PC-3 (cell line): ENCODE data around the gene DLEC1. TPM values are rescaled to one million over a fixed set of nuclear protein-coding genes. Genes with fewer than 3 reads are reported as not detected.

ENCODE experiments used
- ATAC-seq: fragments of 200-7000 bp; cut with Tn5 transposase; 2 replicates; pipeline ENCODE4 v1.9.1; 2020; ENCODE audit warnings: mild to moderate bottlenecking, moderate library complexity
- BruUV-seq: library from RNA; stranded (reverse); fragments of 400-500 nt; replicated peaks from 2 replicates; lab custom pipeline; 2021; lab: Mats Ljungman, UMichigan
- CTCF ChIA-PET: fragments of 300-600 bp; sonication (Branson Sonifier 250); formaldehyde crosslinking; loops from one replicate; lab custom pipeline; 2022; ENCODE audit warnings: antibody characterized with exemption; lab: Charles Lee
- POLR2A ChIA-PET: fragments of 300-600 bp; sonication (Branson Sonifier 250); formaldehyde crosslinking; loops from one replicate; lab custom pipeline; 2022; ENCODE audit warnings: antibody characterized with exemption; ENCODE audit not compliant: unreplicated experiment; lab: Charles Lee
- DNase-seq: peaks from one replicate; pipeline ENCODE4 v3.0.0-alpha.2; 2015
- H2AFZ ChIP-seq: fragments of 300-600 bp; sonication (generic); 2 replicates; pipeline ENCODE4 v1.6.0; 2016; ENCODE audit warnings: antibody characterized with exemption, low read length
- H3F3A ChIP-seq: fragments of 300-600 bp; sonication (generic); one replicate; pipeline ENCODE4 v1.6.0; 2017; ENCODE audit warnings: antibody characterized with exemption, low read length, control low read depth, mild to moderate bottlenecking; ENCODE audit not compliant: unreplicated experiment
- H3K27ac ChIP-seq: fragments of 300-600 bp; sonication (generic); 2 replicates; pipeline ENCODE4 v1.5.1; 2016; ENCODE audit warnings: mild to moderate bottlenecking, low read length
- H3K27me3 ChIP-seq: fragments of 300-600 bp; sonication (generic); 2 replicates; pipeline ENCODE4 v1.6.1; 2016; ENCODE audit warnings: low read length, mixed read lengths
- H3K36me3 ChIP-seq: fragments of 300-600 bp; sonication (generic); 2 replicates; pipeline ENCODE4 v1.6.1; 2016; ENCODE audit warnings: low read depth, mixed run types, low read length, mixed read lengths
- H3K4me1 ChIP-seq: fragments of 300-600 bp; sonication (generic); 2 replicates; pipeline ENCODE4 v1.5.1; 2016; ENCODE audit warnings: low read length; ENCODE audit not compliant: insufficient read depth
- H3K4me2 ChIP-seq: fragments of 300-600 bp; sonication (generic); 2 replicates; pipeline ENCODE4 v1.6.0; 2016; ENCODE audit warnings: low read length
- H3K4me3 ChIP-seq: fragments of 300-600 bp; sonication (generic); 2 replicates; pipeline ENCODE4 v1.5.1; 2016; ENCODE audit warnings: mild to moderate bottlenecking, low read length, mixed read lengths
- H3K79me2 ChIP-seq: fragments of 300-600 bp; sonication (generic); 2 replicates; pipeline ENCODE4 v1.6.1; 2017; ENCODE audit warnings: low read length, mixed read lengths
- H3K9ac ChIP-seq: fragments of 300-600 bp; sonication (generic); 2 replicates; pipeline ENCODE4 v1.6.0; 2016; ENCODE audit warnings: mild to moderate bottlenecking, low read length
- H3K9me2 ChIP-seq: fragments of 300-600 bp; sonication (generic); replicated peaks from 2 replicates; pipeline ENCODE4 v1.6.1; 2016; ENCODE audit warnings: mixed run types, low read length, mixed read lengths
- H3K9me3 ChIP-seq: fragments of 300-600 bp; sonication (generic); 2 replicates; pipeline ENCODE4 v1.6.1; 2016; ENCODE audit warnings: low read length, mixed read lengths
- H4K20me1 ChIP-seq: fragments of 300-600 bp; sonication (generic); 2 replicates; pipeline ENCODE4 v1.6.1; 2016; ENCODE audit warnings: low read length, mixed read lengths
- CTCF ChIP-seq: fragments of 300-600 bp; sonication (generic); conservative IDR thresholded peaks from 2 replicates; pipeline ENCODE4 v1.5.1; 2017; ENCODE audit warnings: antibody characterized with exemption, low read depth, mild to moderate bottlenecking, low read length
- EZH2 ChIP-seq: fragments of 300-600 bp; sonication (generic); IDR thresholded peaks from one replicate; pipeline ENCODE4 v1.6.1; 2017; ENCODE audit warnings: antibody characterized with exemption, mild to moderate bottlenecking, low read length; ENCODE audit not compliant: unreplicated experiment
- EZH2phosphoT487 ChIP-seq: fragments of 300-600 bp; sonication (generic); IDR thresholded peaks from 2 replicates; pipeline ENCODE4 v1.6.1; 2018; ENCODE audit warnings: mild to moderate bottlenecking, antibody characterized with exemption, low read length, borderline replicate concordance
- intact Hi-C: fragments of 100-400 bp; cut with micrococcal nuclease; formaldehyde crosslinking; loops from 2 replicates; pipeline ENCODE4 v1.9.0; 2023
- total RNA-seq: library from RNA; depleted of rRNA; stranded (reverse); fragments of >200 nt; gene quantifications from 2 replicates; pipeline ENCODE4 v1.2.3, GENCODE V29; 2014

The DLEC1 gene
- total RNA-seq, 1 experiment from 2014 or later = not detected

DNA sequence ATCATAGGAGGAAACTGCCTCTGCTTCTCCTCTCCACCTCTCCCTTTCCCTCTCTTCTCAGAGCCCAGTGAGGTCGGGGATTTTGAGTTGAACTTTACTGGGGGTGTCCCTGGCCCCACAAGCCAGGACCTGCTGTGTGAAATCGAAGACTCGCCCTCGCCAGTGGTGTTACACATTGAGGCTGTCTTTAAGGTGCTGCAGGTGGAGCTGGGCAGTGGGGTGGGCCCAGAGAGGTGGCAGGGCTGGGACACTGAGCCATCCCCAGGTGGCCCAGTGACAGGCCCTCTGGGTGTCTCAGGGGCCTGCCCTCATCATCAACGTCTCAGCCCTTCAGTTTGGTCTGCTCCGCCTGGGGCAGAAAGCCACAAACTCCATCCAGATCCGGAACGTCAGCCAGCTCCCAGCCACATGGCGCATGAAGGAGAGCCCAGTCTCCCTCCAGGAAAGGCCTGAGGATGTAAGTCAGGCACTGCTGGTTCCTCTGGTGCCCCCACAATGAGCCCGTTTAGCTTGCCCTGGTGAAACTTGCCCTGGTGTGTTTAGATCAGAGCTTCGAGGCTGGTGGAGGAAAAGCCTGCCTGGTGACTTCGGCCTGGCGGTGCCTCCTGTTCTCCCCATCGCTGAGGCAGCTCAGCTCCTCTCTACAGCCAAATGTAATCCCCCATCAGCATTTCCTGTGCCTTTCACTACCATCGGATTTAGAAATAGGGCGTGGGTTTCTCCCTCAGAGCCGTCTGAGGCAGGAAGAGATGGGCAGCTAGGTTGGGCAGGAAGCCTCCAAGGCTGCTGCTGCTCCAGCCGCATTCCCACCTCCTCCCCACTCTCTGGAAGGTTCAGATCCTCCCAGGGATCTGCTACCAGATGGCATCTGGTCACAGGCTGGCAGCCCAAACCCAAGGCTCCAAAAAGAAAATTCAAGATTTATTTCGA is 58.7 kb downstream of the DLEC1 start:
- no peaks in the 10 kb centered on the region for H3K9me3 ChIP-seq
- no peaks in the 10 kb centered on the region for H3K4me1 ChIP-seq
- no peak overlapping the region for H3K27ac ChIP-seq
- BruUV-seq = no TSS peak
- H3K4me2 ChIP-seq = no peak overlapping the region
- no peak for DNase-seq
- H3K9me2 ChIP-seq = no peaks in the 10 kb centered on the region
- ChIA-PET POLR2A (interaction anchor here (0.6 kb wide), 1 partner anchor 199 kb away, joined by 7 read pairs; no protein-coding TSS in a partner anchor), CTCF (interaction anchor here (0.6 kb wide), 1 partner anchor 200 kb away, joined by 3 read pairs; no protein-coding TSS in a partner anchor)
- TF ChIP-seq EZH2phosphoT487 (no peak), EZH2 (no peak)
- no peaks in the 10 kb centered on the region for H4K20me1 ChIP-seq
- no peaks in the 10 kb centered on the region for H3F3A ChIP-seq
- ATAC-seq = no peak
- no peaks in the 10 kb centered on the region for H3K79me2 ChIP-seq
- H3K9ac ChIP-seq = no peak overlapping the region
- H3K36me3 ChIP-seq = no peaks in the 10 kb centered on the region
- H3K27me3 ChIP-seq = peaks cover 36% of the 10 kb centered on the region; the same call in 1 of the 2 replicates
- no peak overlapping the region for H2AFZ ChIP-seq
- H3K4me3 ChIP-seq = no peak overlapping the region
- intact Hi-C loops = no loop called here

DNA sequence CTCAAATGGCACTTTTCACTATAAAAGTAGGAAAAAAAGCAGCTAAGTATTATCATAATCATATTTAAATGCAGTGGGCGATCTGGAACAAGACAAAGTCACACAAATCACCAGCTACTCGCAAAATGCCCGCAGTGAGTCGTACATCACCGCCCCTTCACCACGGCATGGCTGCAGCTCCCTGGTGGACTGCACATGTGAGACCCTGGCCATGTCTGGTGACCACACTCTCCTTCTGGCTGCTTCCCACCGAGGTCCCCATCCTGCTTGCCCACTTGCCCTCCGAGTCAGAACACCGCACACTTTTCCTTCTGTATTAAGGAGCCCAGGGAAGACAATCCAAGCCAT is 59.3 kb downstream of the DLEC1 start:
- no peaks in the 10 kb centered on the region for H3K79me2 ChIP-seq
- H3K9me2 ChIP-seq = no peaks in the 10 kb centered on the region
- BruUV-seq = no TSS peak
- no peaks in the 10 kb centered on the region for H3K4me1 ChIP-seq
- no peak for DNase-seq
- no peaks in the 10 kb centered on the region for H4K20me1 ChIP-seq
- H3K27me3 ChIP-seq = peaks cover 29% of the 10 kb centered on the region; the same call in 1 of the 2 replicates
- intact Hi-C loops = no loop called here
- no peak overlapping the region for H3K4me2 ChIP-seq
- TF ChIP-seq EZH2 (no peak), CTCF (no peak)
- no peak overlapping the region for H2AFZ ChIP-seq
- no peaks in the 10 kb centered on the region for H3F3A ChIP-seq
- H3K9me3 ChIP-seq = no peaks in the 10 kb centered on the region
- POLR2A ChIA-PET = interaction anchor here (0.6 kb wide), 1 partner anchor 200 kb away, joined by 7 read pairs; no protein-coding TSS in a partner anchor
- ATAC-seq = no peak
- no peak overlapping the region for H3K9ac ChIP-seq
- H3K36me3 ChIP-seq = no peaks in the 10 kb centered on the region
- no peak overlapping the region for H3K4me3 ChIP-seq
- H3K27ac ChIP-seq = no peak overlapping the region
- CTCF ChIA-PET = no interaction called here

DNA sequence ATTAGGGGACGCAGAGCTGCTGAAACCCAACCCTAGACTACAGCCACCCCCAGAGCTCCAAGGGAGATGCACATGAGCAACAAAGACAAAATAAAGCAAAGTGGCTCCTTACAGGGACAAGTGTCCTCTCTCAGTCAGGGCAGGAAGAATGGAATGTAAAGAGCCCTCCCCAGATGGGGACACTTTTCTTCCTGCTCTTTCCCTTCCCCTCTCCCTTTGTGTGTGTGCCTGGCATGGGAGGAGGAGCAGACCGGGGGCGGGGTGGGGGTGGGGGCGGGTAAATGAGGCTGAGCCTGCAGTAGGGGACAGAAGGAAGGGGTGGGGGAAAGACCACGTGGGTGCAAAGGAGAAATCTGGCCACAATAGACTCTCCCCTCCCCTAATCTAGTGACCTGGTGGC is 60.5 kb downstream of the DLEC1 start:
- Histone ChIP-seq H3K27me3 (peaks cover 18% of the 10 kb centered on the region; the same call in 1 of the 2 replicates), H3K36me3 (no peaks in the 10 kb centered on the region), H3K4me2 (no peak overlapping the region), H3K9me2 (no peaks in the 10 kb centered on the region), H3K27ac (no peak overlapping the region), H3F3A (no peaks in the 10 kb centered on the region), H3K79me2 (no peaks in the 10 kb centered on the region), H3K4me3 (no peak overlapping the region), H3K9me3 (no peaks in the 10 kb centered on the region), H3K4me1 (no peaks in the 10 kb centered on the region), H3K9ac (no peak overlapping the region), H2AFZ (no peak overlapping the region), H4K20me1 (no peaks in the 10 kb centered on the region)
- no peak for ATAC-seq
- intact Hi-C loops = no loop called here
- ChIA-PET POLR2A (no interaction called here), CTCF (no interaction called here)
- no peak for TF ChIP-seq EZH2phosphoT487
- TF ChIP-seq CTCF = no peak
- TF ChIP-seq EZH2 = no peak
- DNase-seq = no peak
- no TSS peak for BruUV-seq
